ENCODE measurements around the gene LSM2.

DNA sequence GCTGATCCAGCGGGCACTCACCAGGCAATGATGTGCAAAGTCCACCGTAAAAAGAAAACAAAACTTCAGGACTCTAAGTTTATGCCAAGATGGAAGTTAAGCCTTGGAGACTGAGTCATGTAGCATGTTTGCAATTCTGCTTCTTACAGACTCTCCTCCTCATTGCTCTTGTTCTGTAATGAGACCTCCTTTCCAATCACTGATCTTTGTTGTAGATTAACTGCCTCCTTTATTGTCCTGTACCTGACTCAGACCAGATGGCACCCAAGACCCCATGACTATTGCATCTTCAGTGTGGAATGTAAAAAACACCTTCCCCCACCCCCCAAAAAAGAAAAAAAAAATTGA, 44.7 kb upstream of the LSM2 start:
- TF ChIP-seq, protein P1, sequence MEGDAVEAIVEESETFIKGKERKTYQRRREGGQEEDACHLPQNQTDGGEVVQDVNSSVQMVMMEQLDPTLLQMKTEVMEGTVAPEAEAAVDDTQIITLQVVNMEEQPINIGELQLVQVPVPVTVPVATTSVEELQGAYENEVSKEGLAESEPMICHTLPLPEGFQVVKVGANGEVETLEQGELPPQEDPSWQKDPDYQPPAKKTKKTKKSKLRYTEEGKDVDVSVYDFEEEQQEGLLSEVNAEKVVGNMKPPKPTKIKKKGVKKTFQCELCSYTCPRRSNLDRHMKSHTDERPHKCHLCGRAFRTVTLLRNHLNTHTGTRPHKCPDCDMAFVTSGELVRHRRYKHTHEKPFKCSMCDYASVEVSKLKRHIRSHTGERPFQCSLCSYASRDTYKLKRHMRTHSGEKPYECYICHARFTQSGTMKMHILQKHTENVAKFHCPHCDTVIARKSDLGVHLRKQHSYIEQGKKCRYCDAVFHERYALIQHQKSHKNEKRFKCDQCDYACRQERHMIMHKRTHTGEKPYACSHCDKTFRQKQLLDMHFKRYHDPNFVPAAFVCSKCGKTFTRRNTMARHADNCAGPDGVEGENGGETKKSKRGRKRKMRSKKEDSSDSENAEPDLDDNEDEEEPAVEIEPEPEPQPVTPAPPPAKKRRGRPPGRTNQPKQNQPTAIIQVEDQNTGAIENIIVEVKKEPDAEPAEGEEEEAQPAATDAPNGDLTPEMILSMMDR (IDR thresholded peaks at IDR 0.05): no peak
- TF ChIP-seq POLR2A (IDR thresholded peaks at IDR 0.05): no peak
